Stimulated activated CD8-positive, alpha-beta memory T cell treated with anti-CD3 and anti-CD28 coated beads, Interleukin-7, amount 100 ng/mL, for 4 hours (primary cell): ENCODE results near the gene RPTOR.

Source experiments
- DNase-seq, 2 donors: peaks; one replicate each; pipeline ENCODE4 v3.0.0-alpha.2; 2020; ENCODE audit warnings: low read depth in 2 of 2

The RPTOR gene

GRCh38 chr17:80781211-80781610 is 236.6 kb downstream of the RPTOR start:
- no peak for DNase-seq

- DNase-seq: no peak
Measured at GRCh38 chr17:80781807-80782277, 237.2 kb downstream of the RPTOR start.

GRCh38 chr17:80782536-80783427 is 238.1 kb downstream of the RPTOR start:
- DNase-seq: no peak

GRCh38 chr17:80783486-80783885 is 238.8 kb downstream of the RPTOR start:
- DNase-seq: no peak

GRCh38 chr17:80783971-80784370 is 239.3 kb downstream of the RPTOR start:
- DNase-seq: no peak

GRCh38 chr17:80785477-80786178 is 241.0 kb downstream of the RPTOR start:
- DNase-seq: no peak

GRCh38 chr17:80786470-80786869 is 241.8 kb downstream of the RPTOR start:
- DNase-seq: no peak

- DNase-seq: no peak
Measured at GRCh38 chr17:80786887-80787286, 242.2 kb downstream of the RPTOR start.

GRCh38 chr17:80787881-80788280 is 243.2 kb downstream of the RPTOR start:
- DNase-seq: no peak

- peak in 1 of 2 donors; percentile 18 for DNase-seq
Measured at GRCh38 chr17:80789356-80789902, 244.8 kb downstream of the RPTOR start.

- DNase-seq: no peak
Measured at GRCh38 chr17:80790021-80790765, 245.6 kb downstream of the RPTOR start.

GRCh38 chr17:80790981-80791742 is 246.5 kb downstream of the RPTOR start:
- DNase-seq: no peak

GRCh38 chr17:80791758-80792284 is 247.2 kb downstream of the RPTOR start:
- peak in 1 of 2 donors; percentile 26 for DNase-seq

GRCh38 chr17:80792373-80792781 is 247.7 kb downstream of the RPTOR start:
- no peak for DNase-seq

GRCh38 chr17:80793421-80793820 is 248.8 kb downstream of the RPTOR start:
- no peak for DNase-seq

- DNase-seq: no peak
Measured at GRCh38 chr17:80793851-80794267, 249.2 kb downstream of the RPTOR start.

- no peak for DNase-seq
Measured at GRCh38 chr17:80794281-80795089, 249.8 kb downstream of the RPTOR start.

GRCh38 chr17:80795090-80795580 is 250.5 kb downstream of the RPTOR start:
- DNase-seq: no peak

GRCh38 chr17:80795754-80796153 is 251.1 kb downstream of the RPTOR start:
- no peak for DNase-seq

GRCh38 chr17:80796430-80796861 is 251.8 kb downstream of the RPTOR start:
- no peak for DNase-seq
